ENCODE results near the gene NDC80.

DNA sequence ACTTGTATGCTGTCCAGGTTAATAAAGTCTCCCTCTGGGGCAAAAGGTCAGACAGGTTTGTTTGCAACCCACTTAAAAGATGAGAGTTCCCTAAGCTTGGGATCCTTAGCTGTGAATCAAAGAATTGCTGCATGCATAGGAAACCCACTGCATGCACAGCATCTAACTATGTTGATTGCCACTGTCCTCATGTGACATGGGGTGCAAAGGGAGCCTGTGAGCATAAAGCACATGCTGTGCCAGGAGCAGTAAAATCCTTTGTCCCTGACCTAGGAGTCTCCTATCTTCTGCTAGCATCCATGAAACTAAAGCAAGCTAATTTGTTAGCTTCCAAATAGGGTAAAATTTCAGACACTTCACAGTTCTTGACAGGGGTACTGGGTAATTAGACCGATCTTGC lies 13.8 kb upstream of the NDC80 start:
- TF ChIP-seq SIN3A (IDR thresholded peaks at IDR 0.05; ENCODE audit: borderline replicate concordance, insufficient read depth, low read depth, low read length), result no peak
- TF ChIP-seq, protein P1, sequence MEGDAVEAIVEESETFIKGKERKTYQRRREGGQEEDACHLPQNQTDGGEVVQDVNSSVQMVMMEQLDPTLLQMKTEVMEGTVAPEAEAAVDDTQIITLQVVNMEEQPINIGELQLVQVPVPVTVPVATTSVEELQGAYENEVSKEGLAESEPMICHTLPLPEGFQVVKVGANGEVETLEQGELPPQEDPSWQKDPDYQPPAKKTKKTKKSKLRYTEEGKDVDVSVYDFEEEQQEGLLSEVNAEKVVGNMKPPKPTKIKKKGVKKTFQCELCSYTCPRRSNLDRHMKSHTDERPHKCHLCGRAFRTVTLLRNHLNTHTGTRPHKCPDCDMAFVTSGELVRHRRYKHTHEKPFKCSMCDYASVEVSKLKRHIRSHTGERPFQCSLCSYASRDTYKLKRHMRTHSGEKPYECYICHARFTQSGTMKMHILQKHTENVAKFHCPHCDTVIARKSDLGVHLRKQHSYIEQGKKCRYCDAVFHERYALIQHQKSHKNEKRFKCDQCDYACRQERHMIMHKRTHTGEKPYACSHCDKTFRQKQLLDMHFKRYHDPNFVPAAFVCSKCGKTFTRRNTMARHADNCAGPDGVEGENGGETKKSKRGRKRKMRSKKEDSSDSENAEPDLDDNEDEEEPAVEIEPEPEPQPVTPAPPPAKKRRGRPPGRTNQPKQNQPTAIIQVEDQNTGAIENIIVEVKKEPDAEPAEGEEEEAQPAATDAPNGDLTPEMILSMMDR (IDR thresholded peaks at IDR 0.05), result no peak
- TF ChIP-seq, protein P2, sequence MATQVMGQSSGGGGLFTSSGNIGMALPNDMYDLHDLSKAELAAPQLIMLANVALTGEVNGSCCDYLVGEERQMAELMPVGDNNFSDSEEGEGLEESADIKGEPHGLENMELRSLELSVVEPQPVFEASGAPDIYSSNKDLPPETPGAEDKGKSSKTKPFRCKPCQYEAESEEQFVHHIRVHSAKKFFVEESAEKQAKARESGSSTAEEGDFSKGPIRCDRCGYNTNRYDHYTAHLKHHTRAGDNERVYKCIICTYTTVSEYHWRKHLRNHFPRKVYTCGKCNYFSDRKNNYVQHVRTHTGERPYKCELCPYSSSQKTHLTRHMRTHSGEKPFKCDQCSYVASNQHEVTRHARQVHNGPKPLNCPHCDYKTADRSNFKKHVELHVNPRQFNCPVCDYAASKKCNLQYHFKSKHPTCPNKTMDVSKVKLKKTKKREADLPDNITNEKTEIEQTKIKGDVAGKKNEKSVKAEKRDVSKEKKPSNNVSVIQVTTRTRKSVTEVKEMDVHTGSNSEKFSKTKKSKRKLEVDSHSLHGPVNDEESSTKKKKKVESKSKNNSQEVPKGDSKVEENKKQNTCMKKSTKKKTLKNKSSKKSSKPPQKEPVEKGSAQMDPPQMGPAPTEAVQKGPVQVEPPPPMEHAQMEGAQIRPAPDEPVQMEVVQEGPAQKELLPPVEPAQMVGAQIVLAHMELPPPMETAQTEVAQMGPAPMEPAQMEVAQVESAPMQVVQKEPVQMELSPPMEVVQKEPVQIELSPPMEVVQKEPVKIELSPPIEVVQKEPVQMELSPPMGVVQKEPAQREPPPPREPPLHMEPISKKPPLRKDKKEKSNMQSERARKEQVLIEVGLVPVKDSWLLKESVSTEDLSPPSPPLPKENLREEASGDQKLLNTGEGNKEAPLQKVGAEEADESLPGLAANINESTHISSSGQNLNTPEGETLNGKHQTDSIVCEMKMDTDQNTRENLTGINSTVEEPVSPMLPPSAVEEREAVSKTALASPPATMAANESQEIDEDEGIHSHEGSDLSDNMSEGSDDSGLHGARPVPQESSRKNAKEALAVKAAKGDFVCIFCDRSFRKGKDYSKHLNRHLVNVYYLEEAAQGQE (IDR thresholded peaks at IDR 0.05; ENCODE audit: insufficient read depth in 1 of 2, low read depth in 2 of 2, low read length in 1 of 2), result no peak
- no peak for TF ChIP-seq POLR2AphosphoS5 (IDR thresholded peaks at IDR 0.05; ENCODE audit: low read depth, low read length)

All from Panc1 (cell line).